ENCODE results near the gene OSBPL2.

OSBPL2 gene

GRCh38 chr20:62205618-62206387, 32.5 kb upstream of the OSBPL2 start:
- no peak for DNase-seq (ENCODE audit: low read depth)
- TF ChIP-seq CTCF (IDR thresholded peaks at IDR 0.05; ENCODE audit: control insufficient read depth, insufficient read depth, low read depth, low read length, missing control alignments): no peak
- H3K4me3 ChIP-seq (ENCODE audit: control insufficient read depth, low read depth, low read length): no peak overlapping the region

- no peak for TF ChIP-seq CTCF (IDR thresholded peaks at IDR 0.05; ENCODE audit: control insufficient read depth, insufficient read depth, low read depth, low read length, missing control alignments)
- DNase-seq (ENCODE audit: low read depth): no peak
- no peak overlapping the region for H3K4me3 ChIP-seq (ENCODE audit: control insufficient read depth, low read depth, low read length)
These were observed 31.9 kb upstream of the OSBPL2 start for GRCh38 chr20:62206388-62206775.

- no peak overlapping the region for H3K4me3 ChIP-seq (ENCODE audit: control insufficient read depth, low read depth, low read length)
- TF ChIP-seq CTCF (IDR thresholded peaks at IDR 0.05; ENCODE audit: control insufficient read depth, insufficient read depth, low read depth, low read length, missing control alignments): no peak
- DNase-seq (ENCODE audit: low read depth): no peak
These were observed 30.1 kb upstream of the OSBPL2 start for GRCh38 chr20:62208061-62208794.

GRCh38 chr20:62208795-62209755, 29.2 kb upstream of the OSBPL2 start:
- TF ChIP-seq CTCF (IDR thresholded peaks at IDR 0.05; ENCODE audit: control insufficient read depth, insufficient read depth, low read depth, low read length, missing control alignments): no peak
- DNase-seq (ENCODE audit: low read depth): no peak

GRCh38 chr20:62209850-62210495, 28.3 kb upstream of the OSBPL2 start:
- H3K4me3 ChIP-seq (ENCODE audit: control insufficient read depth, low read depth, low read length): no peak overlapping the region
- DNase-seq (ENCODE audit: low read depth): no peak

More at GRCh38 chr20:62208795-62209755, 29.2 kb upstream of the OSBPL2 start:
- H3K4me3 ChIP-seq (ENCODE audit: control insufficient read depth, low read depth, low read length): no peak overlapping the region

More at GRCh38 chr20:62209850-62210495, 28.3 kb upstream of the OSBPL2 start:
- no peak for TF ChIP-seq CTCF (IDR thresholded peaks at IDR 0.05; ENCODE audit: control insufficient read depth, insufficient read depth, low read depth, low read length, missing control alignments)
